Kasumi-1 (cell line): ENCODE results near the gene TLE3.

Experiments used
- DNase-seq, 2 experiments: peaks; one replicate each; lab custom pipeline; 2025; lab: John Stamatoyannopoulos, UW

Gene TLE3

GRCh38 chr15:70031261-70031660 is 66.5 kb downstream of the TLE3 start:
- no peak for DNase-seq

- no peak for DNase-seq
Measured at GRCh38 chr15:70030851-70031250, 66.9 kb downstream of the TLE3 start.

GRCh38 chr15:70029297-70029701 is 68.4 kb downstream of the TLE3 start:
- DNase-seq, result no peak

DNA sequence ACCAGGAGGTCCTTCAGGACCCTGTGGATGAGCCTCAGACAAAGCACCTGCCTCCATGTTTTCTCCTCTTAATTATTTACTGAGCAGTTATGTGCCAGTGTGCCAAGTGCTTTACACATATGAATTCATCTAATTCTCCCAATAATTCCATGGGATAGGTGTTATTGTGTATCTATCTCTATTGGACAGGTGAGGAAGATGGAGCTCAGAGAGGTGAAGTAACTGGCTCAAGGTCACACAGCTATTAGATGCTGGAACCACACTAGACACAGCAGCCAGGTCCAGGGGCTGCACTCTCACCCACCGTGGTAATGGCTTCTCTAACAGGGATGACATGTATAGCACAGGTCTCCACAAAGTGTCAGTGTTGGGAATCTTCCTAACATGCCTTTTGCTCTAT is 70.2 kb downstream of the TLE3 start:
- DNase-seq, result no peak

DNA sequence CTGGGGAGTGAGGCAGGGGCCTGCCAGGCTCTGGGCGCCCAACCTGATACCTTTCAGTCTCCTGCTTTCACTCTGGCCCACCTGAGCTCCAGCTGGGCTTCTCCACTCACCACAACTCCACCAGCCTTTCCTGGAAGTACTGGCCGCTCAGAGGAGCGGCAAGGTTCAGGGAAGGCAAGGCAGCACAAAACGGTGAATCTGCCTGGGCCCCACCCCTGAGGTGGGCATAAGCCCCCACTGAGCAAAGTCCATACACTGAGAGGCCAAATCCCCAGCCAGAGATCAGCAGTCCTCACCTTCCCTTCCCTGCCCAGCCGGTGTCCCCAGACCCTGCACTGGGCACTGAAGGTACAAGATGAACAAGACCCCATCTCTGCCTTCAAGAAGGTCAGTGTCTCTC is 70.7 kb downstream of the TLE3 start:
- no peak for DNase-seq

DNA sequence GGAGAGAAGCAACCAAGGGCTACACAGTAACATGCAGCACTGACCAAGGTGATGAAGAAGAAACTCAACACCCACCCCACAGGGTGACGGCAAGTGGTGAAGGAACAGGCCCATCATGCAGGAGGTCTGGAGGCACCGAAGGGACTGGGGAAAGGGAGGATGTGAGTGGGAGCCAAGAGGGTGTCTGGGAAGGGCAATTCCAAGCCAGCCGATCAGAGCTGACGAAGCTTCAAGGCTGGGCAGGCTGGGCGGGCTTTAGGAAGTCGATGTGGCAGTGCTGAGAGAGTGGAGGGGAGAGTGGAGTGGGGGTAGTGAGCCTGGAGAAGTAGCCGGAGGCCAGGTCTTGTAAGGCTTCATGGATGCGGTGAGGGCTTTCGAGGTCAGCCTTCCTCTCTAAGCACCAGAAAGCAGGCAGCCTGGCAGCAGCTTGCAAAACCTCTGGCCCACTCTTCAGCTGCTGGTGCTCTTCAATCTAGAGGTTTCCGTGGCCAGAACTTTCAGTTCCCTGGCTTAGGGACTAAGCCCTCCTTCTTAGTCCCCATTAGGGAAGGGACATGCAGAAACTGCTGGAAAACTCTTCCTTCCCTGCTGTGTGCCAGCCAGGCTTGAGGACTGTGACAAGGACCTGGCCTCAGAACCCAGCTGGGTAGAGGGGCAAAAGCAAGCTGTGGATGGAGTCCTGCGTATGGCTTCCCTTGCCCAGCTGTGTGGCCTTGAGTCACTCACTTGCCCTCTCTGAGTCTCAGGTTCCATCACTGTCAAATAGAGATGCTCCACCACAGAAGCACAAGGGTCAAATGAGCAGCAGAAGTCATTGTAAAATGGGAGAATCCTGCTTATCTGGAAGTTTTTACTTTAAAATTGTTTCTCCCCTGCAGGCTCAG is 72.1 kb downstream of the TLE3 start:
- DNase-seq, result no peak

- no peak for DNase-seq
Measured at GRCh38 chr15:70024521-70024920, 73.2 kb downstream of the TLE3 start.

DNA sequence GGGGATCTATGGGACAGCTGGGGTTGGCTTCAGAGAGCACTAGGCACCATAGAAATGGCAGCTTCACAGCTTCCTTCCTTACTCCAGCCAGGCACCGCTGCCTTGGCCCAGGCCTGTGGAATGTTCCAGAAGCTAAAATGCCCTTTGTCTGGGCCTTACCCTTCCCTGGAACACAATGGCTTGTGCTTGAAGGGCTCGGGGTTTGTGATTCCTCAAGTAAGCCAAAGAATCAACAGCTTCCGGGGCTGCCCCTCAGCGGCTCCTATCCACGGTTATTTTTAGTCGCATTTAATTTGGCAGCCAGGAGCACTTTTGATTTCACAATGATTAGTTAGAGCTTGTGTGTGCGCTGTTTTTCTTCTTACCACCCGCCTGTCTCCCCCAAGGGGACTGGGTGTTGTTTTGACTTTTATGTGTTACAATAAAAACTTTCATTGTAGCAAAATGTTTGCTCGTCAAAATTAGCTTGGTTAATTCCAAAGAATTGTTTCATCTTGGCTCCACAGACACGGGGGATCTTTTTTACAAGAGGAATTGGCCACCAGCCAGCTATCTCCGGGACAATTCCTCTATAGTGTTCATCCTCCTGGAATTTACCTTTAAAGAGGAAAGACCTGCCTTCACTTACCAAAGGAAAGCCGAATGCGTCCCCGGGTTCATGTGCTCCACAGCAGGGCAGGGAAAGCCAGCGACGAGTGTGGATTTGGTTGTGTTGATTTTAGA is 73.8 kb downstream of the TLE3 start:
- DNase-seq, result no peak

DNA sequence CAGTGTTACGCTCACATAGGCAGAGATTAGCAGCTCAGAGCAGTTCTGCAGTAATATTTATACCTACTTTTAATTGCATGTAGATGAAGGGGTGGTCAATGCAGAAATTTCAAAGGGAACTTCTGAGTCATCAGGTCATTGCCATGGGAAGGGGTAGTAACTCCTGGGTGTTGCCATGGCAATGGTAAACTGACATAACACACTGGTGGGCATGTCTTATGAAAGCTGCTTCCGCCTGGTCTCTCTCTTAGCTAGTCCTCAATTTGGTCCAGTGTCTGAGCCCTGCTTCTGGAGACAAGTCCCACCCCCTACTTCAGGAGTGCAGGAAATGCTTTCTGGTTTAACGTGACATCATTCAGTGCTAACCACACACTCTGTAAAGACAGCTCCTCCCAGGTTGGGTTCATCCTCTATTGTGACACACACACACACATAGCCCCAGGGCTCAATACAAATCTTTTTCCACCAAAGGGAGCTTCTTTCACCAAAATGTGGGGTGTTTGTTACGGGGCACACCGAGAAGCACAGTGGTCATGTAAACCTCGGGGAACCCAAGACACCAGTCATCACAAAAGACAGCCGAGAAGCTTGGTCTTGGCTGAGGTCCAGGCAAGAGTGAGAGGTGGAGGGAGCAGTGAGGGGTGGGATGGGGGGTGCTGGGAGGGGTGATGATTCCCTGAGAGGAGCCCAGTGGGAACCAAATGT is 74.5 kb downstream of the TLE3 start:
- no peak for DNase-seq

DNA sequence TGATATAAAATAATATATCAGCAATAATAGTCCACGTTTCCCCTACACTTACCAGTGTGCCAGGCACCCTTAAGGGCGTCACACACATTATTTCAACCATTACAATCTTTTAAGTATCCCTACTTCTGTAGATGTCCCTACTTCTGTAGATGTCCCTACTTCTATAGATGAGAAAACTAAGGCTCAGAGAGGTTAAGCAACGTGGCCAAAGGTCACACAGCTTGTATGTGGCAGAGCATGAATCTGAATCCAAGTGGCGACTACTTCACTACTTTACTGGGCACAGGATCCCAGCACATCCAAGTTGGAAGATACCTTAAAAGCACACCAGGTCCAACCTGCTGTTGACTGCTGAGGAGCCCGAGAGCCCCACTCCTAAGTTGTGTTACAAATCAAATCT is 77.5 kb downstream of the TLE3 start:
- DNase-seq, result no peak

DNA sequence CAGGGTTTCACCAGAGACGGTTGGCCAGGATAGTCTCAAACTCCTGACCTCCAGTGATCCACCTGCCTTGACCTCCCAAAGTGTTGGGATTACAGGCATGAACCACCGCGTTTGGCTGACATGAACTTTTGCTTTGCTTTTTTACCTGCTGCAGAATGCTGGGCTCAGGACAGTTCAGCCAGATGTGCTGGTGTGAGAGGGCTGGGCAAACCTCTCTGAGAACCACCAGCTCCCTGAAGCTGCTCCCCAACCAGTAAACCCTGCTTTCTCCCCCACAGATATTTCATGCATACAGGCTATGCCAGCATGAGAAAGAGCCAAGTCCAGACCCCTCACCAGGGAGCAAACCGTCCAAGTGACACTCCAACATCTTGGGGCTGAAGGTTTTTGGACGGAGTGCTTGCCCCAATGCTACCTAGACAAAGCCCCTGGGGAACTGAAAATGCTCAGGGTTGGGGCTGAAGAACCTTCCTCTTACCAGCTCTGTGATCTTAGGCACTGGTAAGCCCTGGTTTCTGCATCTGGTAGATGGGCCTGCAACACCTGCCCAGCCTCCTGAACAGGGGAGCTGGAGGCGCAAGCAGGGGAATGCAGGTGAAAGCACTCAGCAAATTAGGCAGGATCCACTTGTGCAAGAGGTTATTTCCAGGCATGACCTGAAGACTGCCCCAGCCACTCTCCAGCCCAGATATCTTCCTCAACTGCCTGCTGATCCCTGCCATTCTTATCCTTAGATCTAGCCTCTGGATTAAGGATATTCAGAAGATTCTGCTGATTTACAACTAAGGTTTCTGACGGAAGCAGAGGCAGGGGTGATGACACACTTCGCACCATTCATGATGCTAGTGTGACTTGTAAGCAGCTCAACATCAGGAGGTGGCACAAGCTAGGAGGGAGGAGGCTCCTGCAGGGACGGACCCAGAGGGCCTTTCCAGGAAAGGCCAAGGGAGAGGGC is 78.8 kb downstream of the TLE3 start:
- DNase-seq, result no peak

- no peak for DNase-seq
Measured at GRCh38 chr15:70017801-70018200, 79.9 kb downstream of the TLE3 start.

GRCh38 chr15:70017025-70017424 is 80.7 kb downstream of the TLE3 start:
- DNase-seq, result no peak

DNA sequence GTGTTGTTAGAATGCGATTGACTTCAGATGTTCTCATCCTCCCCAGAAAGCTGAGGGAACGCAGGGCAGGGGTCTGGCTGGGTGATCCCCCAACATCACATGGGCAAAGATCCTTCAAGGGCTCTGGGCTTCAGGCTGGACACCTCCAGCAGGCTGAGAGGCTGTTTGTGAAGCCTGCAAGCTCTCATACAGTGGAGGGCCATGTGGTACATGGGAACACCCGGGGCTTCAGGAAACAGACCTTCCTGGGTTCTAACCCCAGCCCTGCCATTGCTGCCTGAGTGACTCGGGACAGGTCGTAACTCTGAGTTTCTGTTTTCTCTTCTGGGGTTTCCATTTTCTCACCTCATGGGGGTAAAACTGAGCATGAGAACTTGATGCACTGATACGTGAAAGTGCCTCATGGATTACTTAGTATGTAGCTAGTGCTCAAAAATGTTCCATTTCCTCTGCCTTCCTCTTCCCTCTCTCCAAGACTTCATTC is 81.2 kb downstream of the TLE3 start:
- no peak for DNase-seq

DNA sequence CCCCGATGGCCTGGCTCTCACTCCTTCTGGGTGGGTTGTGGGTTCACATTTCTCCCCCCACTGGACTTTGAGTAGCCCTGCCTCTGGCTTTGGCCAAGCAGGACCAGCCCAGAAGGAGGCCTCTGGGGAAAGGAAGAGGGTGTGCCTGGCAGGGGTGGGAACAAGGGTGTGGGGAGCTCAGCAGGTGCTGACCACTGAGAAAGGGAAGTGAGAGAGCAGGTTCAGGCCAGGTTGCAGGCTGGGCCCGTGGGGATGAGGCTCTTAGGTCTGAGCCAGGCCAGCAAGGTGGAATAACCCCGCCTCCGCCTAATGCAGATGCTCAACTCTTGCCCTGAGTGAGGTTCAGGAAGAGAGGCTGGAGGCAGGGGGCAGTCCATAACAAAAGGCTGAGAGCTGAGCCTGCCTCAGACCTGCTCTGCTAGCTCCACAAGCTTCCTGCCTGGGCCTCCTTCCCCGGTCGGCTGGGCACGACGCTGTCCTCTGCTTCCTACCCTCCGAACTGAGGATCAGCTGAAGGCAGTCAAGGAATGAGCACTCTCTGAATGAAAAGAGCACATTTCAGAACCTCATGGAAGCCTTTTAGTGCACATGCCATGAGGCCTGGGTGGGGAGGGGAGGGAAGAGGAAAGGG is 82.7 kb downstream of the TLE3 start:
- no peak for DNase-seq

- DNase-seq, result no peak
Measured at GRCh38 chr15:70014331-70014730, 83.4 kb downstream of the TLE3 start.

DNA sequence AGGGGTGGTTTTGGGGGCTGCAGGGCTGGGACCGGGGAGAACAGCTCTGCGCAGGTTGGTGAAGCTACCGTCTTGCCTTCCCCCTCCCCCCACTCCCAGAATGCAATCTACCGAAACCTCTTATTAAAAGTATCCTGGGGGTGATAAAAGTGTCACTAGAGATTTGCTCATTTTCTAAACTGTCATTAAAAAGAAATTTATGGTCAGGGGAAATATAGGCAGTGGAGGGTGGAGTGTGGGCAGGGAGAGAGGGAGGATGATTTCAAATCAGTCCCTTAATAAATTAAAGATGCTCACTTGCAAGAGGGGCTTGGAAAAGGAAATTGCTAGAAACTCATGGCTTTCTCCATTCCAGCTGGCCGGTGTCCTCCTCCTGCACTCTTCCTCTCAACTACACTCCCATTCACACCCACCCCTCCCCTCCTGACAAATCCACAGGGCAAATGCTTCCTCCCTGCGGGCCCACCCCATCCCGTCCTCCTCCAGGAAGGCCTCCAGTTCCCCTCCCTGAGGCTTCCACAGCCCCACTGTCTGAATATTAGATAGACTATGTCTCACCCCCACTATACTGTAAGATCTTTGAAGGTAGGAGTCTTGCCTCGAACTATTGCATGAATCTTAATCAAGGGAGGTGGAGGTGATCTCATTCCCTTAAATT is 83.9 kb downstream of the TLE3 start:
- DNase-seq, result no peak

- DNase-seq, result no peak
Measured at GRCh38 chr15:70012895-70013294, 84.8 kb downstream of the TLE3 start.

DNA sequence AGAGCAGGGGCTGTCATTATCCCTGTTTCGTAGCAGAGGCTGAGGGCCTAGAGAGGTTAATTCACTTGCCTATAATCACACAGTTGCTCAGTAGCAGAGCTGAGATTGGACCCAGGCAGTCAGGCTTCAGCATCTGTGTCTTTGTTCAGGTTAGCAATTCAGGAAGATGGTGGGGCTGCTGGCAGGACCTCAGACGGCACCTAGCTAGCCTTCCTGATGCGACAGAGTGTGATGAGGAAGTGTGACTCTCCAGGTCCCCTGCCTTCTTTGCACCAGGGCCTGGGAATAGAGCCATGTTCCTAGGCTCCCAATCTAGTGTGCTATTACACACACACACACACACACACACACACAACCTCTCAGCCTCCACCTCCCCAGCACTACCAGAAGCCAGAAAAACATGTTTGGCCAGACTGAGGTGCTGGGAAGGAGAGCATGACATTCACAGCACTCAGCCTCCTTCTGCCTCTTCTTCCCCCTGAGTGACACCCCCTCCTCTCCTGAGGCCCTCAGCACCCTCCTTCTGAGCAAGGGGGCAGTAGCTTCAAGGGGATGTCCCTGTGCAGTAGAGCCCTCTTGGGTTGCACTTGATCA is 88.9 kb downstream of the TLE3 start:
- DNase-seq, result no peak
